ENCODE data around the gene CCM2. TPM values are rescaled to one million over a fixed set of nuclear protein-coding genes. Genes with fewer than 3 reads are reported as not detected.
A peak's percentile ranks its signal among the peaks of the same experiment; 100 is the strongest.
"Not testable (repeated sequence)": the region's sequence is repeated elsewhere in the genome, so short reads cannot be mapped to it uniquely, and the experiment has no call there.

The CCM2 gene
- total RNA-seq, 4 donors from 2014 or later: 41.1 to 46.3 (median 44.0) TPM

DNA sequence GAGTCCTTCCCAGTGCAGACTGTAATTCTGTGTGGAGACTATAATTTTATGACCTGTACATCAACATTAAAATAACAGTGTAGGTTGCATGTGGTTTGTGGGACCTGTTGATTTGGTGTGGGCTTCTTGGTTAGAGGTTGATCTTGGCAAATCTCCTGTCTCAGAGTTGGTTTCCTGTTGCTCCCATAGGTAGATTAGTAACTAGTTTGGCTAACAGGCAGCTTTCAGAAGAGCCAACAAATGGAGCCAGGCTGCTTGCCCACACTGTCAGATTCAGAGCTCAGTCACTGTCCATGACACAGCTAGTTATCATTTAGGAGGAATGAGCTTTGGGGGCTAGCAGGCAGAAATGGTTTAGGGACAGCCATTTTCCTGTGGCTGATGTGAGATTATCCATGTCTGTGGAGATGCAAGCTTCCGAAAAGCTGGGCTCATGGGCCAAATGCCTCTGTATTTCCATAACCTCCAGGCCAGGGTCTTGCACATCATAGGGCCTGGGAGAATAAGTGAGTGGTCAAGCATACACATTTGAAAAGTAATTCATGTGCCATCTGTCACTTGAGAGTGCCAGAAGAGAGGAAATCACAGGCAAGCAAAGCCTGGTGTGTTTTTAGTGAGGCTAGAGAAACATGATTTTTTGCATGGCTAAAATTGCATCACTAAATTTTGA is 33.4 kb downstream of the CCM2 start:
- no peak for DNase-seq (ENCODE audit: low spot score in 2 of 2)
- TF ChIP-seq CTCF (IDR thresholded peaks at IDR 0.05): no peak
- no peak for TF ChIP-seq EP300 (IDR thresholded peaks at IDR 0.05)
- TF ChIP-seq POLR2A (IDR thresholded peaks at IDR 0.05): no peak
- H3K9me3 ChIP-seq: no peaks in the 10 kb centered on the region
- WGBS, 2 donors: 53 to 78% methylated on average over 1 of the region's 1 CpG
- H3K36me3 ChIP-seq: peaks cover 0 to 16% (median 0%) of the 10 kb centered on the region in 3 donors
- no peaks in the 10 kb centered on the region for H3K27me3 ChIP-seq
- peaks cover 0 to 27% (median 11%) of the 10 kb centered on the region in 4 donors for H3K4me1 ChIP-seq
- H3K4me3 ChIP-seq: no peak overlapping the region
- peak overlapping the region in 1 of 4 donors; percentile 8 for H3K27ac ChIP-seq

- H3K4me1 ChIP-seq: peaks cover 0 to 27% (median 11%) of the 10 kb centered on the region in 4 donors
- no peak for DNase-seq (ENCODE audit: low spot score in 2 of 2)
- H3K27me3 ChIP-seq: no peaks in the 10 kb centered on the region
- WGBS, 2 donors: 74 to 78% methylated on average over 4 of the region's 4 CpGs
- TF ChIP-seq CTCF (IDR thresholded peaks at IDR 0.05) (no peak), EP300 (IDR thresholded peaks at IDR 0.05) (no peak), POLR2A (IDR thresholded peaks at IDR 0.05) (no peak)
- H3K4me3 ChIP-seq: no peak overlapping the region
- no peaks in the 10 kb centered on the region for H3K9me3 ChIP-seq
- H3K27ac ChIP-seq: peak overlapping the region in 1 of 4 donors; percentile 8
- H3K36me3 ChIP-seq: peaks cover 0 to 16% (median 3%) of the 10 kb centered on the region in 3 donors
Measured at GRCh38 chr7:45033931-45034290, 33.9 kb downstream of the CCM2 start.

GRCh38 chr7:45034710-45035109 is 34.7 kb downstream of the CCM2 start:
- H3K9me3 ChIP-seq; DNase-seq (ENCODE audit: low spot score in 2 of 2); H3K27me3 ChIP-seq; H3K4me3 ChIP-seq; H3K27ac ChIP-seq: not testable (repeated sequence)
- Histone ChIP-seq H3K36me3 (peaks cover 0 to 23% (median 9%) of the 10 kb centered on the region in 3 donors), H3K4me1 (peaks cover 0 to 27% (median 11%) of the 10 kb centered on the region in 4 donors)
- WGBS, 2 donors: 89 to 98% methylated on average over 5 of the region's 5 CpGs

DNA sequence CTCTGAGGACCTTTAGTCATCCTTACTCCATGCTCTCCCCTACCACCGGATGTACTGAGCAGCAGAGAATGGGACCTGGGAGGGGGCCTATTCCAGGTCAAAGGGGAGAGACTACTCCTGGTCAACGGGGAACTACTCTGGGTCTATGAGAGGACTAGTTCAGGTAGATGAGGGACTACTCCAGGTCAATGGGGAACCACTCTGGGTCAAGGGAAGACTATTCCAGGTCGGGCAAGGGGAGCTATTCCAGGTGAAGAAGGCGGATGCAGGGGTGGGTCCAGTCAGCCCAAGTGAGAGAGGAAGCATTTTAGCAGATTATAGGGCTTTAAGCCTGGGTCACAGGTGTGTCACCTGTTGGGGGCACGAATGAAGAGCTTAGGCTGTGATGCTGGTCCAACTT is 35.4 kb downstream of the CCM2 start:
- 87 to 93% methylated on average over 5 of the region's 5 CpGs for WGBS, 2 donors
- Histone ChIP-seq H3K4me1 (peaks cover 0 to 27% (median 11%) of the 10 kb centered on the region in 4 donors), H3K9me3 (no peaks in the 10 kb centered on the region), H3K27ac (no peak overlapping the region), H3K27me3 (no peaks in the 10 kb centered on the region), H3K36me3 (peaks cover 0 to 28% (median 9%) of the 10 kb centered on the region in 3 donors), H3K4me3 (no peak overlapping the region)
- DNase-seq (ENCODE audit: low spot score in 2 of 2): no peak
- TF ChIP-seq POLR2A (IDR thresholded peaks at IDR 0.05): no peak
- no peak for TF ChIP-seq EP300 (IDR thresholded peaks at IDR 0.05)
- no peak for TF ChIP-seq CTCF (IDR thresholded peaks at IDR 0.05)

GRCh38 chr7:45035893-45036292 is 35.9 kb downstream of the CCM2 start:
- H3K36me3 ChIP-seq: peaks cover 0 to 34% (median 9%) of the 10 kb centered on the region in 3 donors
- 59 to 71% methylated on average over 6 of the region's 6 CpGs for WGBS, 2 donors
- no peaks in the 10 kb centered on the region for H3K27me3 ChIP-seq
- H3K4me1 ChIP-seq: peaks cover 0 to 27% (median 11%) of the 10 kb centered on the region in 4 donors
- no peak for DNase-seq (ENCODE audit: low spot score in 2 of 2)
- H3K4me3 ChIP-seq: no peak overlapping the region
- no peak overlapping the region for H3K27ac ChIP-seq
- no peaks in the 10 kb centered on the region for H3K9me3 ChIP-seq
- no peak for TF ChIP-seq CTCF (IDR thresholded peaks at IDR 0.05)
- TF ChIP-seq POLR2A (IDR thresholded peaks at IDR 0.05): no peak
- TF ChIP-seq EP300 (IDR thresholded peaks at IDR 0.05): no peak

Data from tibial nerve (tissue), 4 donors.